Erythroblast (primary cell): Measurements from ENCODE around the gene WDR90.

Experiments
- GATA1 ChIP-seq: IDR thresholded peaks from 2 replicates; pipeline ENCODE4 v1.6.1; 2011; ENCODE audit warnings: low read depth, mild to moderate bottlenecking, control low read depth, low read length, moderate library complexity
- POLR2A ChIP-seq: IDR thresholded peaks from 2 replicates; pipeline ENCODE4 v1.6.1; 2011; ENCODE audit warnings: mild to moderate bottlenecking, low read length

- TF ChIP-seq POLR2A (no peak), GATA1 (no peak)
Observed at GRCh38 chr16:686459-687260, 37.5 kb downstream of the WDR90 start.
